ENCODE data around the gene S100A13.

S100A13 gene

GRCh38 chr1:153612755-153613331 lies 14.5 kb downstream of the S100A13 start, which contains the start of gene S100A16:
TSS of gene S100A16 (minus strand) at chr1:153613137. CDS start at chr1:153608151, 4,986 bp downstream.
- H4K20me1 ChIP-seq (ENCODE audit: insufficient read depth, low read length), result no peaks in the 10 kb centered on the region
- no peak for TF ChIP-seq CTCF (IDR thresholded peaks at IDR 0.05; ENCODE audit: low read length)
- no peak for TF ChIP-seq EZH2 (IDR thresholded peaks at IDR 0.05; ENCODE audit: borderline replicate concordance, low read length)
- H3K9me3 ChIP-seq (ENCODE audit: low read length), result no peaks in the 10 kb centered on the region
- H3K36me3 ChIP-seq (ENCODE audit: insufficient read depth, low read length), result no peaks in the 10 kb centered on the region
- H3K9me2 ChIP-seq (ENCODE audit: low read depth, low read length), result no peaks in the 10 kb centered on the region
- H3K27ac ChIP-seq (ENCODE audit: low read depth, low read length, poor library complexity, severe bottlenecking), result no peak within 1 kb of the TSS
- no peak within 1 kb of the TSS for H2AFZ ChIP-seq (ENCODE audit: low read length)
- H3K4me2 ChIP-seq (ENCODE audit: low read length), result no peak within 1 kb of the TSS
- no peaks in the 10 kb centered on the region for H3K79me2 ChIP-seq (ENCODE audit: insufficient read depth, low read length)
- H3F3A ChIP-seq (ENCODE audit: insufficient read depth, low read length), result no peaks in the 10 kb centered on the region
- no peaks in the 10 kb centered on the region for H3K27me3 ChIP-seq (ENCODE audit: insufficient read depth, low read length)
- H3K9ac ChIP-seq (ENCODE audit: low read length), result no peak within 1 kb of the TSS
- no peak within 1 kb of the TSS for H3K4me3 ChIP-seq (ENCODE audit: low read depth, low read length, poor library complexity, severe bottlenecking)
- H3K4me1 ChIP-seq (ENCODE audit: insufficient read depth, low read length, severe bottlenecking), result no peaks in the 10 kb centered on the region

GRCh38 chr1:153612111-153612754 lies 15.1 kb downstream of the S100A13 start:
- no peak for TF ChIP-seq EZH2 (IDR thresholded peaks at IDR 0.05; ENCODE audit: borderline replicate concordance, low read length)
- no peak for TF ChIP-seq CTCF (IDR thresholded peaks at IDR 0.05; ENCODE audit: low read length)
- H3K9me2 ChIP-seq (ENCODE audit: low read depth, low read length), result no peaks in the 10 kb centered on the region
- no peaks in the 10 kb centered on the region for H3K79me2 ChIP-seq (ENCODE audit: insufficient read depth, low read length)
- no peak overlapping the region for H2AFZ ChIP-seq (ENCODE audit: low read length)
- H3K4me3 ChIP-seq (ENCODE audit: low read depth, low read length, poor library complexity, severe bottlenecking), result no peak overlapping the region
- H3K9me3 ChIP-seq (ENCODE audit: low read length), result no peaks in the 10 kb centered on the region
- no peaks in the 10 kb centered on the region for H3K4me1 ChIP-seq (ENCODE audit: insufficient read depth, low read length, severe bottlenecking)
- no peak overlapping the region for H3K4me2 ChIP-seq (ENCODE audit: low read length)
- no peak overlapping the region for H3K27ac ChIP-seq (ENCODE audit: low read depth, low read length, poor library complexity, severe bottlenecking)
- H3K9ac ChIP-seq (ENCODE audit: low read length), result no peak overlapping the region
- no peaks in the 10 kb centered on the region for H3K36me3 ChIP-seq (ENCODE audit: insufficient read depth, low read length)
- no peaks in the 10 kb centered on the region for H4K20me1 ChIP-seq (ENCODE audit: insufficient read depth, low read length)
- no peaks in the 10 kb centered on the region for H3F3A ChIP-seq (ENCODE audit: insufficient read depth, low read length)
- no peaks in the 10 kb centered on the region for H3K27me3 ChIP-seq (ENCODE audit: insufficient read depth, low read length)

GRCh38 chr1:153611356-153611755 lies 15.9 kb downstream of the S100A13 start:
- Histone ChIP-seq H4K20me1 (ENCODE audit: insufficient read depth, low read length) (no peaks in the 10 kb centered on the region), H3K79me2 (ENCODE audit: insufficient read depth, low read length) (no peaks in the 10 kb centered on the region), H3K27me3 (ENCODE audit: insufficient read depth, low read length) (no peaks in the 10 kb centered on the region; the same call in 1 of the 2 replicates), H3K4me2 (ENCODE audit: low read length) (no peak overlapping the region), H3K9me2 (ENCODE audit: low read depth, low read length) (no peaks in the 10 kb centered on the region), H3K27ac (ENCODE audit: low read depth, low read length, poor library complexity, severe bottlenecking) (no peak overlapping the region), H3F3A (ENCODE audit: insufficient read depth, low read length) (no peaks in the 10 kb centered on the region), H3K4me1 (ENCODE audit: insufficient read depth, low read length, severe bottlenecking) (no peaks in the 10 kb centered on the region), H3K9ac (ENCODE audit: low read length) (no peak overlapping the region), H2AFZ (ENCODE audit: low read length) (no peak overlapping the region), H3K4me3 (ENCODE audit: low read depth, low read length, poor library complexity, severe bottlenecking) (no peak overlapping the region), H3K36me3 (ENCODE audit: insufficient read depth, low read length) (no peaks in the 10 kb centered on the region), H3K9me3 (ENCODE audit: low read length) (no peaks in the 10 kb centered on the region)
- no peak for TF ChIP-seq EZH2 (IDR thresholded peaks at IDR 0.05; ENCODE audit: borderline replicate concordance, low read length)
- TF ChIP-seq CTCF (IDR thresholded peaks at IDR 0.05; ENCODE audit: low read length), result no peak

Measured in OCI-LY1 (cell line).